Measurements from ENCODE around the gene WFDC1.

The WFDC1 gene

GRCh38 chr16:84303516-84303915 lies 8.8 kb downstream of the WFDC1 start:
- DNase-seq, result no peak

GRCh38 chr16:84306564-84306963 lies 11.9 kb downstream of the WFDC1 start:
- no peak for DNase-seq

DNA sequence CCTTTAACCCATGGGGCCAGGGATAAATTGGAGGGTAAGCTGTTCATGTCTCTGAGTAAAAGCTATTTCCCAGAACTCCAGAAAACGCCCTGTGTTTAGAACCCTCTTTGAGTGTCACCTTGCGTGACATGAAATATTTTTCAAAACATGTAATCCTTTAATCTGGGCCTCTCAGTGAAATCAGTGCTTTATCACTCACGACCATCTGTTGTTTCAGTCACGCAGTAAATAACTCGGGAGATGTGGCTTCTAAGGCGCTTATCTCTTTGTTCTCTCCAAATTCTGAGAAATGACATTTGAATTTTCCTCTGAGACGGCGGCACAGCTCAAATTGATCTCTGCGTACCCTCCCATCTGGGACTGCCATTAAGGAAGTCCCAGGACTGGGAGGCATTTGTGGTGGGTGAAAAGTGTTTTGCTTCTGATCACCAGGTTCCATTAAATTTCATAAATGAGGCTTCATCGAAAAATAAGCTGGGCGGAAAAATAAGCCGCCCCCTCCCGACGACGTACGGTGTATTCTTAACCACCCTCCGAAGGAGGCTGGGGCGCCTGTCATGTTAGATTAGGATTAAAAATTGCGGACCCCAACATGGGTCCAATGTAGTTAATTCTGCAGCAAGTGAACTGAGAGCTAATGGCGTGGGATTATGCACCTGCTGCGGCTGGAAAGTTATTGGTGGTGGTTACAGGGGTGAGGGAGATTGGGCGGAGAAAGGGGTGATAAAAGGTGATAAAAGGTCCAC lies 12.7 kb downstream of the WFDC1 start:
- no peak for DNase-seq

DNA sequence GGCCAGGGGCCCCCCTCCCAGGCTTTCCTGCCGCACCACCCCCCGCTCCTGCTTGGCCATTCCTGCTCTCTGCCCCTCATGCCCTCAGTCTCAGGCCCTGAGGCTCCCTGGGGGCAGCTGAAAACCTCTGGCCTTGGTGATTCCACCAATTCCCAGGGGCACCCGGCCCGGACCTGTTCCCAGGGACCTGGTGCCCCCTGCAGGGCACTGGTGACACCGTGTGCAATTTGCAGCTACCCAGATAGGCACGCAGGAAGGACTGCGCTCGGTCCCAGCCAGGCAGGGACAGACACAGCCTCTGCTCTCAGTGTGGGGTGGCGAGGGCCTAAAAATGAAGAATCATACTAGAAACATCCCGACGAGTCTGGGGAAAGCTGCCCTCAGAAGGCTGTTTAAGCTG lies 13.4 kb downstream of the WFDC1 start:
- no peak for DNase-seq

DNA sequence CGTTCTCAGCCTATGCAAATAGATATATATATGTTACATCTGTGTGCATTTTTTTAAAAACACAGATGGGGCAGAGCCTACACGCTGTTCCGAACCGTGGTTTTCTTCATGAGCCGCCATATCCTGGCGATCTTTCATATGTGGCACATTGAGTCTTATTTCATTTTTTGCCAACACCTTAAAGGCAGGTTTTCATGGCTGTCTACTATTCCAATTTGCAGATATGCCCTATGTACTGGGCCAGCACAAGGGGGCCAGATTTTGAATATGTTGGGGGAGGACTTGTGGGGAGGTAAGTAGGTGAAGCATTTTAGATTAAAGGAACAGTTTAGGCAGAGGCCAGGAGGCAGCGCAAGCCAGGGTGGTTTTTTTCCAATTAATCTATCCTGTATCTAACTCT lies 16.0 kb downstream of the WFDC1 start:
- DNase-seq, result no peak

GRCh38 chr16:84312783-84313382 lies 18.2 kb downstream of the WFDC1 start:
- no peak for DNase-seq

GRCh38 chr16:84313921-84314320 lies 19.2 kb downstream of the WFDC1 start:
- DNase-seq, result no peak

DNA sequence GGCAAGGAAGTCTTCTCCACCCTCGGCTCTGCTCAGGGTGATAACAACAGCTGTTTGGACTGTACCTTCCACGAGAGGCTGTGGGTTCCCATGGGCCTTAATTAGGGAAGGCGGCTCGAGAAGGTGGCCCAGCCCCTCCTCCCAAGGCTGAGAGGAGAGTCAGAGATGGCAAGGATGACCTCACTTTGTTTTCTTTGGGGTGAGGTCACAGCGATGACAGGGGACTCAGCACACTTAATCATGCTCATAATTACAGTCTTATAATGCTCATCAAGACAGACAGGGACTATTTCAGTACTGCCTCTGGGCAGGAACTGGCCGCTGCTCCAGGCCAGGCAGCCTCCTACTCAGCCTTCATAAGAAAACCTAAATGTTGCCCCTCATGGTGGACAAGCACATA lies 19.7 kb downstream of the WFDC1 start:
- no peak for DNase-seq

- DNase-seq, result no peak
These were observed 20.1 kb downstream of the WFDC1 start for GRCh38 chr16:84314814-84315213.

- no peak for DNase-seq
These were observed 20.7 kb downstream of the WFDC1 start for GRCh38 chr16:84315422-84315821.

- DNase-seq, result no peak
These were observed 23.7 kb downstream of the WFDC1 start for GRCh38 chr16:84318091-84318975.

DNA sequence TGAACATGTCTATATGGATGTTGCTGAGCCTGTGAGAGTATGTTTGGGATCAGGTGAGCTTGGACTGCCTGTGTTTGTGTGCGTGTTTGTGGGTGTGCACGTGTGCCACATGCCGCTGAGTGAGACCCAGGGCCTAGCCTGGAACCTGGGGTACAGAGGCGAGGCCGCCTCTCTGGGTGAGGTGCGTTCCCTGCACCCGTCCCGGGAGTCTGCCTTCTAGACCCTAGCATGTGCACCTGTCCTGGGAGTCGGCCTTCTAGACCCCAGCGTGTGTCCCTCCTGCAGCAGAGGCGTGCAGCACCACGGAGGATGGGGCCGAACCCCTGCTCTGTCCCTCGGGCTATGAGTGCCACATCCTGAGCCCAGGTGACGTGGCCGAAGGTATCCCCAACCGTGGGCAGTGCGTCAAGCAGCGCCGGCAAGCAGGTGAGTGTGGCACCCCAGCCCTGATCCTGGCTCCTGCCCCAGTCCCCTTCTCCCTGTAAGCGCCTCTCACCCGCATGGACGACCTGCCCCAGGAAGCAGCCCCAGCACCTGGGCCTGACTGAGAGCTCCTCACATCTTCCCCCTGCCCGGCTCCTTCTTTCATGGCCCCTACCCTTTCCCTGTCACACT lies 24.6 kb downstream of the WFDC1 start:
- no peak for DNase-seq

GRCh38 chr16:84320511-84320910 lies 25.8 kb downstream of the WFDC1 start:
- DNase-seq, result no peak

GRCh38 chr16:84321932-84322331 lies 27.3 kb downstream of the WFDC1 start:
- no peak for DNase-seq

GRCh38 chr16:84322749-84323148 lies 28.1 kb downstream of the WFDC1 start:
- no peak for DNase-seq

DNA sequence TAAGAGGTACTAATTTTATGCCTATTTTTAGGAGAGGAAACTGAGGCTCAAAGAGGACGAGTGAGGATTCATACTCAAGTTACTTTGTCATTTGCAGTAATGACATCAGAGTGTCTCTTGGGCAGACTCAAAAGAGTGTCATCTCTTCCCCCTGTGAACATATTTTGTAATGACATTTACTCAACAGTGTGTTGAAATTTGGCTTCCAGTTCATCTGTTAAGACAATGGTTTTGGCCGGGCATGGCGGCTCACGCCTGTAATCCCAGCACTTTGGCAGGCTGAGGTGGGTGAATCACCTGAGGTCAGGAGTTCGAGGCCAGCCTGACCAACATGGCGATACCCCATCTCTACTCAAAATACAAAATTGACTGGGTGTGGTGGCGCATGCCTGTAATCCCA lies 28.9 kb downstream of the WFDC1 start:
- DNase-seq, result no peak

DNA sequence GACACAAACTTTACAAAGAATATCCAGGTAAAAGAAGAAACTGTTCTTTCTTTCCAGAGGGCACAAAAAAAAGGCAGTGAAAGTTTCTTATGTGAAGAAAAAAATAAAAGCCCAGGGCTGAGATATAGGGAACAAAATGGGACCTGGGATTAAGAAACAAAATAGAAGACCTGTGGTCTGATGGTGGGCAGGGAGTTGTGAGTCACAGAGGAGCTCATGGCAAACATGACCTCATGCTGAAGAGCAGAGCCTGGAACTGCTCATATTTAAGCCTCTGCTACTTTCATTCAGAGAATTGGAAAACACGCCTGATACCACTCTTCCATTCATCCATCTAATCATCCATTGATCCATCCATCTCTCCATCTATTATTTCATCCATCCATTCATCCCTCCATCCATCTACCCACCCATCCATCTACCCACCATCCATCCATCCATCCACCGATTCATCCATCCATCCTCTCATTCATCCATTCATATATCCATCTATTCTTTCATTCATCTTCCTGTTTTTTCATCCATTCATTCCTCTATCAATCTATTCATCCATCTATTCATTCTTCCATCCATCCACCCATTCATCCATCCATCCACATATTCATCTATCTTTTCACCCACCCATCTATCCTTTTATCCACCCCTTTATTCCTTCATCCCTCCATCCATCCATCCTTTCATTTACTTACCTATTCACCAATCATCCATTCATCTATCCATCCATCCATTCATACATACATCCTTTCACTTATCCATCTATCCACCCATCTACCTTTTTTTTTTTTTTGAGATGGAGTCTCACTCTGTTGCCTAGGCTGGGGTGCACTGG lies 30.0 kb downstream of the WFDC1 start:
- no peak for DNase-seq

DNA sequence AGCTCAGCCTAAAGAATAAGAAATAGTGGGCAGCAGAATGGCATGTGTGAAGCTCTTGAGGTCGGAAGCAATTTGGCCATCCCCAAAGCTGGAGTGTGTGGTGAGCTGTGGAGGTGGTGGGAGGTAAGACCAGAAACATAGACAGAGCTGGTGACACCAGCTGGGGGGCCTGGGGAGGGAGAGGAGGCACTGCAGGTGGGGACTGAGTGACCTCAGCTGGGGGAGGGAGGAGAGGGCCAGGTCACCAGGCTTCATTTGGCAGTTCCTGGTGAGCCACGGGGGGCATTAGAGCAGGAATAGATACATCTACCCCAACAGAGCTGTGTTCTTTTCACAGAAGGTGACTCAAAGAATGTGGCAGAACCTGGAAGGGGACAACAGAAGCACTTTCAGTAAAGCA lies 31.9 kb downstream of the WFDC1 start:
- no peak for DNase-seq

- DNase-seq, result no peak
These were observed 33.3 kb downstream of the WFDC1 start for GRCh38 chr16:84327926-84328505.

DNA sequence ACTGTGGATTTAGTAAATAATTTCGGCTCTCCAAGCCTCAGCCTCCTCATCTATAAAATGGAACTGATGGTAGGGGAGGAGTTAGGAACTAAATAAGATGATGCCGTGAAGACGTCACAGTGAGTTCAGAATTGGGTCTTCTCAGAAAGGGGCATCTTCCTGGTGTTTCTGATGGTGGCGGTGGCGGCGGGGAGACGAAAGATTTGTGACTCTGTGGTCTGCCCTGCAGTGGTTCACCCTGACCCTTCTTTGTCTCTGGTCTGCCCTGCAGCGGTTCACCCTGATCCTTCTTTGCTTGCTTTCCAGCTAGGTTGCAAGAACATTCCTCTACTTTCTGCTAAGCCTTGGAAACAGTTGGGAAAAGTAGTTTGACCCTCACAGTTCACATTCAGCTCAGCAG lies 34.3 kb downstream of the WFDC1 start:
- DNase-seq, result no peak

DNA sequence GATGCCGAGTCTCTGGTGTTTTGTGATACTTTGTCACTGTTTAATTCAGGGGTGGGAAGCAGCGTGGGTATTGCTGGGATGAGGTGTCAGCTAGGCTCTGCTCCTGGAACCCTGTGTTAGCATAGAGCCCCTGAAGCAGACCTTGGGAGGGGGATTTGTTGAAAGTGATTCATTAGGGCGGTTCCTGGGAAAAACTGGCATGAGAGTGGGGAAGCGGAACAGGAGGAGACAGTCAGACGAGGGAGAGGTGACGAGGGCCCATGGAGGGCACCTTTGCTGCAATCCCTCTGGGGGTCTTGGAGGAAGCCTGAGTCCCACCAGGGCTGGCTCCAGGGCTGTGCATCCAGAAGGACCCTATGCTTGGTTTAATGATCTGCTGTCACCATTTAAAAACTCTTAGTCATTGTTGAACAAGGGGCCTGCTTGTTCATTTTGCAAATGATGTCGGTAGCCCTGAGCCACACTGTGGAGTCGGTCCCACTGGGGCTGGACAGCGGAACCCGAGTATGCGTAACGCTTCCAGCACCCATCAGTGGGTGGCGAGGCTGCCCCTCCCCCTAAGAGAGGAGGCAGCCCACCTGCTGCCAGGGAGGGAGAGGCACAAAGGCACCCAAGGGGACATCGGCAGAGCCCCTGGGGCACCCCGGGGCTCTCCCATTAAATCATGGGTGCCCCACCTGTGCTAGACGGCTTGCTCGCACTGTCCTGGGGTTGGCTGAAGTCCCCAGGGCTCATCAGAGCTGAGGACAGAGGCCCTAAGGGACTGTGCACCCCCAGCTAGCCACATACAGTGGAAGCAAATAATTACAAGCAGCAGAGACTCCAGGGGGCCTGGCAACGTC lies 35.4 kb downstream of the WFDC1 start:
- no peak for DNase-seq
